LNCAP (cell line): ENCODE data around the gene RBMXL3.

ENCODE experiments used
- CTCF ChIP-seq: fragments of 450-650 bp; IDR thresholded peaks from 2 replicates; pipeline ENCODE4 v1.5.1; 2017; ENCODE audit warnings: mild to moderate bottlenecking

The RBMXL3 gene

GRCh38 chrX:115189110-115189509, at the start of gene RBMXL3:
Gene RBMXL3 (plus strand): TSS chrX:115189410. CDS start chrX:115189442, 32 bp downstream.
- TF ChIP-seq CTCF, result no peak

- TF ChIP-seq CTCF, result no peak
Observed at GRCh38 chrX:115142057-115142456, 47.2 kb upstream of the RBMXL3 start.

- peak; percentile 45; the same call in 1 of the 2 replicates for TF ChIP-seq CTCF
Observed at GRCh38 chrX:115147220-115147619, 42.0 kb upstream of the RBMXL3 start.

- TF ChIP-seq CTCF, result no peak
Observed at GRCh38 chrX:115173181-115173580, 16.0 kb upstream of the RBMXL3 start.

- no peak for TF ChIP-seq CTCF
Observed at GRCh38 chrX:115174548-115174947, 14.7 kb upstream of the RBMXL3 start.

- TF ChIP-seq CTCF, result no peak
Observed at GRCh38 chrX:115177932-115178331, 11.3 kb upstream of the RBMXL3 start.

- no peak for TF ChIP-seq CTCF
Observed at GRCh38 chrX:115178473-115178872, 10.7 kb upstream of the RBMXL3 start.

GRCh38 chrX:115183980-115184379, 5.2 kb upstream of the RBMXL3 start:
- TF ChIP-seq CTCF, result no peak
